Jurkat, Clone E6-1 (cell line): ENCODE data around the gene IARS1.

Source experiments
- DNase-seq: peaks from one replicate; pipeline ENCODE4 v3.0.0-alpha.2; 2011; ENCODE audit warnings: low read depth, low spot score
- H3K4me3 ChIP-seq: 2 replicates; pipeline ENCODE4 v1.5.1; 2011; ENCODE audit warnings: mild to moderate bottlenecking, low read length, control low read depth, moderate library complexity

Gene IARS1

GRCh38 chr9:92298036-92298435 is 4.5 kb upstream of the IARS1 start:
- no peak for DNase-seq
- no peak overlapping the region for H3K4me3 ChIP-seq

- DNase-seq, result no peak
Measured at GRCh38 chr9:92297611-92298010, 4.1 kb upstream of the IARS1 start.

GRCh38 chr9:92295827-92296258 is 2.3 kb upstream of the IARS1 start:
- peak; percentile 82 for DNase-seq
- no peak overlapping the region for H3K4me3 ChIP-seq

More at GRCh38 chr9:92297611-92298010, 4.1 kb upstream of the IARS1 start:
- no peak overlapping the region for H3K4me3 ChIP-seq

- H3K4me3 ChIP-seq, result no peak overlapping the region
- DNase-seq, result no peak
Measured at GRCh38 chr9:92295240-92295790, 1.8 kb upstream of the IARS1 start.

- peak; percentile 23 for DNase-seq
- H3K4me3 ChIP-seq, result peak overlapping the region; percentile 87
Measured at GRCh38 chr9:92294297-92294676, 790 bp upstream of the IARS1 start.

- no peak for DNase-seq
- H3K4me3 ChIP-seq, result peak overlapping the region; percentile 87
Measured at GRCh38 chr9:92293075-92293354, 482 bp downstream of the IARS1 start.

- peak overlapping the region; percentile 87 for H3K4me3 ChIP-seq
- no peak for DNase-seq
Measured at GRCh38 chr9:92292338-92293074, 991 bp downstream of the IARS1 start.

GRCh38 chr9:92291577-92291976 is 1.9 kb downstream of the IARS1 start:
- DNase-seq, result no peak
- H3K4me3 ChIP-seq, result no peak overlapping the region; the same call in 1 of the 2 replicates

- no peak for DNase-seq
- no peak overlapping the region for H3K4me3 ChIP-seq
Measured at GRCh38 chr9:92290785-92291429, 2.6 kb downstream of the IARS1 start.

- no peak for DNase-seq
Measured at GRCh38 chr9:92289708-92290390, 3.6 kb downstream of the IARS1 start.

GRCh38 chr9:92279302-92279701 is 14.2 kb downstream of the IARS1 start:
- DNase-seq, result no peak
- no peak overlapping the region for H3K4me3 ChIP-seq

More at GRCh38 chr9:92289708-92290390, 3.6 kb downstream of the IARS1 start:
- no peak overlapping the region for H3K4me3 ChIP-seq

GRCh38 chr9:92278110-92278509 is 15.4 kb downstream of the IARS1 start:
- DNase-seq, result no peak
- no peak overlapping the region for H3K4me3 ChIP-seq

- H3K4me3 ChIP-seq, result peak overlapping the region; percentile 13
- peak; percentile 70 for DNase-seq
Measured at GRCh38 chr9:92276331-92277032, 17.0 kb downstream of the IARS1 start.

- H3K4me3 ChIP-seq, result no peak overlapping the region
- no peak for DNase-seq
Measured at GRCh38 chr9:92275541-92275940, 18.0 kb downstream of the IARS1 start.

GRCh38 chr9:92270511-92270910 is 23.0 kb downstream of the IARS1 start:
- DNase-seq, result no peak
- no peak overlapping the region for H3K4me3 ChIP-seq

- H3K4me3 ChIP-seq, result no peak overlapping the region
- DNase-seq, result no peak
Measured at GRCh38 chr9:92266486-92266885, 27.0 kb downstream of the IARS1 start.

- DNase-seq, result no peak
- H3K4me3 ChIP-seq, result no peak overlapping the region
Measured at GRCh38 chr9:92265154-92265553, 28.3 kb downstream of the IARS1 start.

GRCh38 chr9:92263131-92263530 is 30.4 kb downstream of the IARS1 start:
- no peak for DNase-seq

GRCh38 chr9:92257327-92257726 is 36.2 kb downstream of the IARS1 start:
- DNase-seq, result no peak
- H3K4me3 ChIP-seq, result no peak overlapping the region

More at GRCh38 chr9:92263131-92263530, 30.4 kb downstream of the IARS1 start:
- no peak overlapping the region for H3K4me3 ChIP-seq
